Fibroblast of lung (primary cell): ENCODE data around the gene CFLAR. TPM values are rescaled to one million over a fixed set of nuclear protein-coding genes. Genes with fewer than 3 reads are reported as not detected.

Source experiments
- DNase-seq, 2 donors: peaks; one replicate each; pipeline versions ENCODE4 v3.0.0 to v3.0.0-alpha.2; 2010; ENCODE audit warnings: low read depth in 2 of 2
- H2AFZ ChIP-seq: 2 replicates; pipeline ENCODE4 v1.5.1; 2012; ENCODE audit warnings: low read length, control low read depth, inconsistent platforms
- H3K27ac ChIP-seq: 2 replicates; pipeline ENCODE4 v1.5.1; 2011; ENCODE audit warnings: low read length, control low read depth; ENCODE audit not compliant: insufficient read depth
- H3K27me3 ChIP-seq: 2 replicates; pipeline ENCODE4 v1.5.1; 2011; ENCODE audit warnings: mild to moderate bottlenecking, low read length; ENCODE audit not compliant: control insufficient read depth, insufficient read depth
- H3K36me3 ChIP-seq: 2 replicates; pipeline ENCODE4 v1.5.1; 2011; ENCODE audit warnings: low read length; ENCODE audit not compliant: control insufficient read depth, insufficient read depth
- H3K4me1 ChIP-seq: 2 replicates; pipeline ENCODE4 v1.5.1; 2011; ENCODE audit warnings: low read length; ENCODE audit not compliant: control insufficient read depth, insufficient read depth; ENCODE audit errors: extremely low read depth
- H3K4me2 ChIP-seq: 2 replicates; pipeline ENCODE4 v1.5.1; 2011; ENCODE audit warnings: low read length, control low read depth; ENCODE audit not compliant: insufficient read depth; ENCODE audit errors: extremely low read depth
- H3K4me3 ChIP-seq, 4 experiments: fragments of 200-600 bp in 1 of 4; sonication (generic) in 1 of 4; replicated peaks in 1 of 4; 2 replicates each; pipeline ENCODE4 v1.5.1; 2011 to 2016; ENCODE audit warnings: low read length in 4 of 4, low read depth in 3 of 4, mild to moderate bottlenecking in 3 of 4, control low read depth in 2 of 4, inconsistent platforms in 1 of 4, mixed read lengths in 1 of 4; ENCODE audit not compliant: insufficient read depth in 1 of 4; ENCODE audit errors: control extremely low read depth in 1 of 4
- H3K79me2 ChIP-seq: 2 replicates; pipeline ENCODE4 v1.5.1; 2012; ENCODE audit warnings: mild to moderate bottlenecking, low read length, inconsistent platforms; ENCODE audit not compliant: control insufficient read depth, insufficient read depth
- H3K9ac ChIP-seq: 2 replicates; pipeline ENCODE4 v1.5.1; 2011; ENCODE audit warnings: mild to moderate bottlenecking, low read length, control low read depth; ENCODE audit not compliant: insufficient read depth
- H3K9me3 ChIP-seq: 2 replicates; pipeline ENCODE4 v1.5.1; 2012; ENCODE audit warnings: low read depth, low read length; ENCODE audit not compliant: control insufficient read depth, insufficient read depth
- H4K20me1 ChIP-seq: 2 replicates; pipeline ENCODE4 v1.5.1; 2011; ENCODE audit warnings: low read length; ENCODE audit not compliant: control insufficient read depth, insufficient read depth; ENCODE audit errors: extremely low read depth
- EZH2 ChIP-seq: IDR thresholded peaks from 2 replicates; pipeline ENCODE4 v1.5.1; 2012; ENCODE audit warnings: low read length, control low read depth, mild to moderate bottlenecking; ENCODE audit errors: missing control alignments
- polyA plus RNA-seq, 2 donors: library from polyadenylated mRNA; depleted of rRNA in 1 of 2; stranded (reverse) in 1 of 2; unstranded in 1 of 2; fragments of >200 nt; gene quantifications; 2 replicates each; pipeline ENCODE4 v1.2.1, GENCODE V29; 2011 to 2012; ENCODE audit warnings: missing spikeins in 1 of 2
- total RNA-seq: library from RNA; depleted of rRNA; stranded (reverse); fragments of >200 nt; gene quantifications from 2 replicates; pipeline ENCODE4 v1.2.1, GENCODE V29; 2014
- TF ChIP-seq, protein P1 (sequence below), 2 donors: IDR thresholded peaks in 1 of 2; conservative IDR thresholded peaks in 1 of 2; 1 replicate in 1 of 2; 2 replicates in 1 of 2; pipeline ENCODE4 v1.5.1; 2011 to 2012; ENCODE audit warnings: low read length in 2 of 2, control low read depth in 1 of 2, inconsistent platforms in 1 of 2, low read depth in 1 of 2, mild to moderate bottlenecking in 1 of 2

Gene CFLAR
- total and polyA plus RNA-seq, 2 donors (not counting 1 experiment from before 2014, with no cell fraction given), result 39.3 to 80.4 TPM

DNA sequence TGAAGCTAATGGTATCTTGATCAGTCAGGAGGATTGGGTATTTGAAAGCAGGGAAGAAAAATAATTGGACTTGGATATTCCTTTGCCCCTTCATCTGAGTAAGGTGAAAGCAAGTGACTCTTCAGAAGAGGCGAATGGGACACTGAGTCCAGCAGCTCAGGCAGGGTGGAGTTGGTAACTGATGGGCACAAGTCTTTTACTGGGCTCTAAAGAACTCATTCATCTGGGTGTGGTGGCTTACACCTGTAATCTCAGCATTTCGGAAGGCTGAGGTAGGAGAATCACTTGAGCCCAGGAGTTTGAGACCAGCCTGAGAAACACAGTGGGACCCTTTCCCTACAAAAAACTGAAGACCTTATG is 11.2 kb downstream of the CFLAR start:
- Histone ChIP-seq H3K4me3 (peak overlapping the region in 1 of 4 experiments; percentile 29), H3K79me2 (peaks cover 71% of the 10 kb centered on the region), H3K27me3 (no peaks in the 10 kb centered on the region), H2AFZ (no peak overlapping the region), H3K4me2 (peak overlapping the region; percentile 91), H3K27ac (peak overlapping the region; percentile 70), H3K36me3 (no peaks in the 10 kb centered on the region), H3K9me3 (no peaks in the 10 kb centered on the region), H4K20me1 (no peaks in the 10 kb centered on the region), H3K4me1 (peaks cover 30% of the 10 kb centered on the region), H3K9ac (no peak overlapping the region)
- no peak for DNase-seq
- TF ChIP-seq EZH2, result no peak
- TF ChIP-seq, protein P1, sequence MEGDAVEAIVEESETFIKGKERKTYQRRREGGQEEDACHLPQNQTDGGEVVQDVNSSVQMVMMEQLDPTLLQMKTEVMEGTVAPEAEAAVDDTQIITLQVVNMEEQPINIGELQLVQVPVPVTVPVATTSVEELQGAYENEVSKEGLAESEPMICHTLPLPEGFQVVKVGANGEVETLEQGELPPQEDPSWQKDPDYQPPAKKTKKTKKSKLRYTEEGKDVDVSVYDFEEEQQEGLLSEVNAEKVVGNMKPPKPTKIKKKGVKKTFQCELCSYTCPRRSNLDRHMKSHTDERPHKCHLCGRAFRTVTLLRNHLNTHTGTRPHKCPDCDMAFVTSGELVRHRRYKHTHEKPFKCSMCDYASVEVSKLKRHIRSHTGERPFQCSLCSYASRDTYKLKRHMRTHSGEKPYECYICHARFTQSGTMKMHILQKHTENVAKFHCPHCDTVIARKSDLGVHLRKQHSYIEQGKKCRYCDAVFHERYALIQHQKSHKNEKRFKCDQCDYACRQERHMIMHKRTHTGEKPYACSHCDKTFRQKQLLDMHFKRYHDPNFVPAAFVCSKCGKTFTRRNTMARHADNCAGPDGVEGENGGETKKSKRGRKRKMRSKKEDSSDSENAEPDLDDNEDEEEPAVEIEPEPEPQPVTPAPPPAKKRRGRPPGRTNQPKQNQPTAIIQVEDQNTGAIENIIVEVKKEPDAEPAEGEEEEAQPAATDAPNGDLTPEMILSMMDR (conservative IDR thresholded peaks at IDR 0.05 in 1 of 2, IDR thresholded peaks at IDR 0.05 in 1 of 2; ENCODE audit: low read depth in 1 of 2, low read length in 2 of 2), result no peak

DNA sequence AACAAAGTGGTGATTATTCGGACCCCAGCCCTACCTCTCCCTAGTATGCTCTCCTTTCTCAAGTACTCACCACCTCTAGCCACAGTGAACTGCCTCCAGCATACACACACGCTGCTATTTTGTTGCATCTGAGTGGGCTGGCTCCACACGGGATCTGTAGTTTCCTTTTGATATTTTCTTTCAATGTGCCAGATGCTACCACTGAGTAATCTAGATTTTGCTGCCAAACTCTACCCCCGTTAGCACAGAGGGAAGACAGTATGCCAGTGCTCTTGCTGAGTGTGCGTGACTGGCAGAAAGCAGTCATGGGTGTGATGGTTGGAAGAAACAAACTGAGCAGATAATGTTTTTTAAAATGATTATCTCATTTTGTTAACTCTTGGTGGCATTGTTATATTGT is 11.6 kb downstream of the CFLAR start:
- H3K9ac ChIP-seq, result no peak overlapping the region
- peak overlapping the region; percentile 70 for H3K27ac ChIP-seq
- H3K4me1 ChIP-seq, result peaks cover 30% of the 10 kb centered on the region
- H3K4me3 ChIP-seq, result peak overlapping the region in 1 of 4 experiments; percentile 29
- H3K4me2 ChIP-seq, result peak overlapping the region; percentile 91
- peak; percentile 61 to 80 for DNase-seq
- H3K9me3 ChIP-seq, result no peaks in the 10 kb centered on the region
- H2AFZ ChIP-seq, result no peak overlapping the region
- no peaks in the 10 kb centered on the region for H4K20me1 ChIP-seq
- H3K36me3 ChIP-seq, result no peaks in the 10 kb centered on the region
- TF ChIP-seq, protein P1 (conservative IDR thresholded peaks at IDR 0.05 in 1 of 2, IDR thresholded peaks at IDR 0.05 in 1 of 2; ENCODE audit: low read depth in 1 of 2, low read length in 2 of 2), result no peak
- TF ChIP-seq EZH2, result no peak
- peaks cover 66% of the 10 kb centered on the region for H3K79me2 ChIP-seq
- H3K27me3 ChIP-seq, result no peaks in the 10 kb centered on the region

DNA sequence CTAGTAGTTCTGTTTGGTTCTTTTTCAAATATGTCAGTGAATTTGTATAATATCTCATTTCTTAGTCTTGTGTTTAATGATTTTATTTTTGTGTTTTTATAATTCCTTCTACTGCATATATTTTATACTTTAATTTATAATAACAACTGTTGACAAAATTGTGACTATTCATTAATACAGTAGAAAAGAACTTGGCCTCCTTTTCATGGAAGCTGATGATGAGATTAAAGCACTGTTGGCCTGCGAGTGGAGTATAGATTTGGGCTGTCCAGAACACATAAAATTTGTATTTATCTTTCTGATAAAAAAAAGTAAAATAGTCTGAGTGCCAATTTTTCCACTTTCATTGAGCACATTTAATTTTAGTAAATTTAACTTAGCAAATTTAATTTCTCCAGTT is 12.1 kb downstream of the CFLAR start:
- Histone ChIP-seq H3K9ac (no peak overlapping the region), H3K4me1 (peaks cover 30% of the 10 kb centered on the region)

More for the DNA sequence above, 12.1 kb downstream of the CFLAR start:
- Histone ChIP-seq H3K79me2 (peaks cover 65% of the 10 kb centered on the region), H3K4me2 (peak overlapping the region; percentile 91), H3K27me3 (no peaks in the 10 kb centered on the region), H3K36me3 (no peaks in the 10 kb centered on the region), H3K27ac (peak overlapping the region; percentile 70), H4K20me1 (no peaks in the 10 kb centered on the region), H2AFZ (no peak overlapping the region), H3K4me3 (no peak overlapping the region), H3K9me3 (no peaks in the 10 kb centered on the region)
- no peak for DNase-seq
- no peak for TF ChIP-seq EZH2
- TF ChIP-seq, protein P1 (conservative IDR thresholded peaks at IDR 0.05 in 1 of 2, IDR thresholded peaks at IDR 0.05 in 1 of 2; ENCODE audit: low read depth in 1 of 2, low read length in 2 of 2), result no peak
